ENCODE results near the gene ELL3. TPM values are rescaled to one million over a fixed set of nuclear protein-coding genes. Genes with fewer than 3 reads are reported as not detected.

ELL3 gene
- total and polyA plus RNA-seq, 2 donors (not counting 3 experiments of a cell fraction or from before 2014, with no cell fraction given): 3.1 to 3.6 TPM

DNA sequence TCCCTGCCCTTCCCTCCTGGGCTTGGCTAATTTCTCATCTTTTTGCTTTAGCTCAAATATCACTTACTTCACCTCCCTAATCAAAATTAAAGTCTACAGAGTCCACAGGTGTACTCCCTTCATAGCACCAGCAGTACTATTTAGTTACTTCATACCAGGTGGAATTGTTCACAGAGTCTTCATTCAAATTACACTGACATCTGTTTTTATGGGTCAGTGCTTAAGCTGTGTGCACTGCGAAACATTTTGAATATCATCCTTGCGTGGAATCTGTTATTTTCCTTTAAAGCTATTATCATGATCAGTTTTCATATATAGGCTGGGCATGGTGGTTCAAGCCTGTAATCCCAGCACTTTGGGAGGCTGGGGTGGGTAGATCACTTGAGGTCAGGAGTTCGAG lies 12.6 kb upstream of the ELL3 start:
- BruUV-seq (replicated peaks): no TSS peak

More for the DNA sequence above, 12.6 kb upstream of the ELL3 start:
- POLR2A ChIA-PET: no interaction called here
- H3K79me2 ChIP-seq (ENCODE audit: control insufficient read depth, insufficient read depth, low read length): peaks cover 22% of the 10 kb centered on the region
- H2AFZ ChIP-seq (ENCODE audit: low read depth, low read length): no peak overlapping the region
- dilution Hi-C loops (cut with MboI; ENCODE audit: extremely low pct_ligation_motif_present, low sequenced_read_pairs) (no loop called here), intact Hi-C loops (cut with micrococcal nuclease) (no loop called here)
- no peaks in the 10 kb centered on the region for H3K27me3 ChIP-seq (ENCODE audit: control insufficient read depth in 2 of 2, insufficient read depth in 2 of 2, low read length in 2 of 2)
- CTCF ChIA-PET: interaction anchor here (2.6 kb wide), 1 partner anchor 12 kb away, joined by 24 read pairs; the partner anchor contains the start of gene ELL3
- FAIRE-seq (no peak), DNase-seq (ENCODE audit: low read depth, low spot score) (no peak)
- H4K20me1 ChIP-seq (replicated peaks; ENCODE audit: control insufficient read depth, extremely low read depth, insufficient read depth, low read length): no peaks in the 10 kb centered on the region
- no peak overlapping the region for H3K4me2 ChIP-seq (ENCODE audit: insufficient read depth, low read length)
- no peak overlapping the region for H3K9ac ChIP-seq (replicated peaks; ENCODE audit: extremely low read depth, insufficient read depth, low read length)
- peaks cover 6 to 8% of the 10 kb centered on the region in 2 experiments for H3K36me3 ChIP-seq (ENCODE audit: control insufficient read depth in 2 of 2, extremely low read depth in 1 of 2, insufficient read depth in 2 of 2, low read length in 2 of 2)
- TF ChIP-seq MYC (IDR thresholded peaks at IDR 0.05; ENCODE audit: low read depth, low read length) (no peak), FOS (IDR thresholded peaks at IDR 0.05; ENCODE audit: borderline replicate concordance, insufficient read depth, low read length) (no peak), POLR2A (IDR thresholded peaks at IDR 0.05; ENCODE audit: low read depth, low read length) (no peak), EZH2 (IDR thresholded peaks at IDR 0.05; ENCODE audit: borderline replicate concordance, low read depth, low read length, severe bottlenecking) (no peak), GATA2 (IDR thresholded peaks at IDR 0.05; ENCODE audit: insufficient read depth, insufficient read length, low read depth, low read length) (no peak), JUN (IDR thresholded peaks at IDR 0.05; ENCODE audit: borderline replicate concordance, insufficient read depth, insufficient read length, low read depth) (no peak)
- TF ChIP-seq, protein P1, sequence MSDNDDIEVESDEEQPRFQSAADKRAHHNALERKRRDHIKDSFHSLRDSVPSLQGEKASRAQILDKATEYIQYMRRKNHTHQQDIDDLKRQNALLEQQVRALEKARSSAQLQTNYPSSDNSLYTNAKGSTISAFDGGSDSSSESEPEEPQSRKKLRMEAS (IDR thresholded peaks at IDR 0.05; ENCODE audit: insufficient read depth, insufficient read length): no peak
- TF ChIP-seq, protein P2, sequence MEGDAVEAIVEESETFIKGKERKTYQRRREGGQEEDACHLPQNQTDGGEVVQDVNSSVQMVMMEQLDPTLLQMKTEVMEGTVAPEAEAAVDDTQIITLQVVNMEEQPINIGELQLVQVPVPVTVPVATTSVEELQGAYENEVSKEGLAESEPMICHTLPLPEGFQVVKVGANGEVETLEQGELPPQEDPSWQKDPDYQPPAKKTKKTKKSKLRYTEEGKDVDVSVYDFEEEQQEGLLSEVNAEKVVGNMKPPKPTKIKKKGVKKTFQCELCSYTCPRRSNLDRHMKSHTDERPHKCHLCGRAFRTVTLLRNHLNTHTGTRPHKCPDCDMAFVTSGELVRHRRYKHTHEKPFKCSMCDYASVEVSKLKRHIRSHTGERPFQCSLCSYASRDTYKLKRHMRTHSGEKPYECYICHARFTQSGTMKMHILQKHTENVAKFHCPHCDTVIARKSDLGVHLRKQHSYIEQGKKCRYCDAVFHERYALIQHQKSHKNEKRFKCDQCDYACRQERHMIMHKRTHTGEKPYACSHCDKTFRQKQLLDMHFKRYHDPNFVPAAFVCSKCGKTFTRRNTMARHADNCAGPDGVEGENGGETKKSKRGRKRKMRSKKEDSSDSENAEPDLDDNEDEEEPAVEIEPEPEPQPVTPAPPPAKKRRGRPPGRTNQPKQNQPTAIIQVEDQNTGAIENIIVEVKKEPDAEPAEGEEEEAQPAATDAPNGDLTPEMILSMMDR (IDR thresholded peaks at IDR 0.05; ENCODE audit: extremely low read depth in 1 of 2, insufficient read depth in 1 of 2, low read depth in 1 of 2, low read length in 2 of 2): no peak
- H3K9me3 ChIP-seq (replicated peaks; ENCODE audit: control insufficient read depth, insufficient read depth, low read length): no peaks in the 10 kb centered on the region
- peaks cover 19% of the 10 kb centered on the region for H3K4me1 ChIP-seq (ENCODE audit: control insufficient read depth, extremely low read depth, insufficient read depth, low read length)
- no peak overlapping the region for H3K27ac ChIP-seq (ENCODE audit: insufficient read depth, low read depth, low read length)
- H3K4me3 ChIP-seq (replicated peaks in 1 of 3; ENCODE audit: insufficient read depth in 1 of 3, low read depth in 1 of 3, low read length in 3 of 3): no peak overlapping the region
- no peaks in the 10 kb centered on the region for H3K9me1 ChIP-seq (replicated peaks; ENCODE audit: control insufficient read depth, extremely low read depth, insufficient read depth, low read length)

Measured in endothelial cell of umbilical vein (primary cell).